ENCODE measurements around the gene ARHGAP10.

The ARHGAP10 gene

GRCh38 chr4:147924604-147925412 lies 192.9 kb downstream of the ARHGAP10 start:
- DNase-seq: no peak

GRCh38 chr4:147927377-147928137 lies 195.7 kb downstream of the ARHGAP10 start:
- no peak for DNase-seq

DNA sequence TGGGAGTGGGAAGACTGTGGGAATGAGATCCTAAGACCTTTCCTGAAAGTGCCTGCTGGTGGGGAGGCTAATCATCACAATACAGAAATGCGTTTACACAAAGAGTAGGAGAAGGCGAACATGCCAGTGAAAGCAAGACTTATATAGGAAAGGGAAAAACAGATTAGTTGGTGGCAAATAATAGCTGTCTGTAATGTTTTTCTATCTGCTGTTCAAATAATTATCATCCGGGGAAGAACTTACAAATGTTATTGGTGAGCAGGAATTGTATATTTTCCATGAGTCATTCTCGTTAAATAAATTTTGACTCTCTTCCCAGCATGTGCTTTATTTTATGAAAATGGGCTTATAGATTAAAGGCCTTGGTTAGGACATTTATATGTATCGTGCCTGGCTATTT lies 196.5 kb downstream of the ARHGAP10 start:
- no peak for DNase-seq

- no peak for DNase-seq
Observed at GRCh38 chr4:147929746-147930145, 197.9 kb downstream of the ARHGAP10 start.

- peak; percentile 12 for DNase-seq
Observed at GRCh38 chr4:147933316-147933715, 201.4 kb downstream of the ARHGAP10 start.

- DNase-seq: no peak
Observed at GRCh38 chr4:147933779-147934178, 201.9 kb downstream of the ARHGAP10 start.

DNA sequence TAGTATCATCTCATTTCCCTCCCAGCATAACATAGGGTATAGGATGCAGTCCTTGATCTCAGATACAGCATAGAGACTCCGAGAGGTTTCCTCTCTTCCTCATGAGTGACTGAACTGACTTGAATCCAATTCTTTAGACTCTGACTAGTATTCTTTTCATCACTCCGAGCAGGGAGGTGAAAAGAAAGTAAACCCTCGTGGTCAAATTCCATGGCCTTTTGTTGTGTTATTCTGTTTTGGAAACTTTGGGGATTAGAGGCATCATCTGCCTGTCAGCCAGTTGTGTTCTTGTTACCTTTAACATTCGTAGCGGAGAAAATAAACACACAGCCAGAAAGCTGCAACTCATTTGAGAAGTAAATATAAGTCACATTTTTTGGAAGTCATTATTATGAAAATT lies 206.6 kb downstream of the ARHGAP10 start:
- no peak for DNase-seq

DNA sequence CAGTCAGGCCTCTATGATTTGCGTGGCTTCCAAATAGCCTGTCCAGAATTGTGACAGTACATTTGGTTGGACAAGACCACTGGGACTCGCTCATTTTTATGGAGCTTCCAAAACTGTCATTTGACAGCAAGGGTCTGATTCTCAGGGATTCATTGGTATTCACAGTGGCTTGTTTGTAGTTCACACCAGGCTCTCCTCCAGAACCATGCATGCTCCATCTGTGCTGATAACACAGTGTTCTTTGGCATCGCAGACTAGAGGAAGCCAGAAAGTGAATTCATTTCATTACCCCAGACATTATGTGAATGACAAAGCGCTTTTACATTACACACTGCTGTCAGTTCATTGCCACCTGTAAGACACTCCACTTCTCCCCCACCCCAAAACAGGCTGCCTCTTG lies 208.3 kb downstream of the ARHGAP10 start:
- DNase-seq: no peak

DNA sequence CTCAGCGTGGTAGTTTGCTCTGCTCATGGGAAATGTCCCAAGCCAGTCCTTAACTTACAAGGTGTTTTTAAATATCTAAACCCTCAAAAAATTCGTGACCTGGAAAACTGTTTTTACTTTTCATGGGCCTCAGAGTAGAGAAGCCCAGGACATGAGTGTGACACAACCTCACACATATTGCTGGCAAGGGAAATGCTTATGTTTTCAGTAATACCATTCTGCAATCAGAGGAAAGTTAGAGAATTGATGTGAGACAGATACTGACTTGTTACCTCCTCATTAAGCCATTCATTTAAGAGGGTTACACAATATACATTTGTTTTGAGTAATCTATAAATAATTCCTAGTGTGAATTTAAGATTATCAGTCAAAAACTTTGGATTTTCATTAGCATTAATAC lies 209.5 kb downstream of the ARHGAP10 start:
- DNase-seq: no peak

GRCh38 chr4:147942729-147943128 lies 210.8 kb downstream of the ARHGAP10 start:
- no peak for DNase-seq

- DNase-seq: peak; percentile 33
Observed at GRCh38 chr4:147943159-147943638, 211.3 kb downstream of the ARHGAP10 start.

DNA sequence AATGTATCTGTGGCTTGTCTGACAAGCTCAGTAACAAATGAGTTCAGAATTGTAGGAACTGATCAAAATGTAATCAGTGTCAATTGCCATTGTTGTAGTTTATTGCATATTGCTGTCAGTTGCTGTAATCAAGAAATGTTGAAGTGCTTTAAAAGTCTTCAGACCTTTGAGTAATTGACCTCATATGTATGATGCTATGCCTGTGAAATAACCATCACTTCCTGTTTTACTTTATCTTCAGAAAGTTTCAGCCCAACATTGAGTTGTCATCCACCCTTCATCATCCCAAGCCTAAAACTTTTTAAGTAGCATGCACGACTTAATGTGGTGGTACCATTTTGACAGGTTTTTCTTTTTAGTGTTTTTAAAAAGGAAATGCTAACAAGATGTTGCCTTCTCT lies 212.4 kb downstream of the ARHGAP10 start:
- no peak for DNase-seq

- no peak for DNase-seq
Observed at GRCh38 chr4:147944670-147945260, 212.9 kb downstream of the ARHGAP10 start.

DNA sequence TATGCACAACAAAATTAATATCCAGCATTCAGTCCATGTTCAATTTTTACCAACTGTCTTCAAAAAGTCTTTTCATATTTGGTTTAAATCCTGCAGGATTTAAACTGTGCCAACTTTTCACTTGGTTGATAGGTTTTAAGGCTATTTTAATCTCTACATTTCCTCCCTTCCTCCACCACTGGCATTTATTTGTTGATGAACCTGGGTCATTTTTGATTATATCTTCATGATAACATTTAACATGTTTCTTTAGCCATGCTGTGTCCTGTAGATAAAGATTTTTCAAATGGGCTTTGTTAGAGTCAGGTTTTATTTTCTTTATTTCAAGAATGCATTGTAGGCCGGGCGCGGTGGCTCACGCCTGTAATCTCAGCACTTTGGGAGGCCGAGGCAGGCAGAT lies 216.4 kb downstream of the ARHGAP10 start:
- no peak for DNase-seq

DNA sequence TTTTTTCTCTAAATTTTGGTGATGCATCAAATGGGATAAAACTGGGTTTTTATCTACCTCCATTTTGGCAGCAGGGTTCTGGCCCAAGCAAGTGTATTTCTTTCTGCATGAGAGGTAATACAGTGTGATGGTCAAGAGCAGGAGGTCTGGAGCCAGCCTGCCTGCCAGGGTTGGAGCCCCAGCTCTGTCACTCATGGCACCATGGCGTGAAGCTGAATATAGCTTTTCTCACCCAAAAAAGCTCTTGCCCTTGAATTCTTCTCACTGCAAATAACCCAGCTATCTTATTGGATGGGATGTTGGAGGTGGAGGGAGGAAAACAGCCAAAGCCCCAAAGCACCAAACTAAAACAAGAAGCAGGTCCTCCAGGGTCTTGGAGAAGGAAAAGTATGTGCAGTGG lies 218.4 kb downstream of the ARHGAP10 start:
- no peak for DNase-seq

DNA sequence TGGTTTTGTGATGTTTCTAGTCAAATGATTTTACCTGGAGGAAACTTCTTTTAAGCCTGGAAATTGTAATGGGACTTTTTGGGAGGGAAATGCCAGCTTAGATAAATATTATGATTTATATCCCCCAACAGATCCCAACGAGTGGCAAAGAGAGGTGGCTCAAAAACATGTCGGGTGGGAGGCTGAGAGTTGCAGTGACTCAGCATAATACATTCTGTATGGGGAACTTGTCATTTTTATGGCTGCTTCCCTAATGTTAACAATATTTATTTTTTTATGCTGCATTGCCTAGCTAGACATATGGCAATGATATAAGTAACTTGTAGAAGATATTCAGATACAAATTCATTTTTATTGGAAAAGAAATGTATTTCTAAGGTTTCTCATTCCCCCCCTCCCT lies 219.0 kb downstream of the ARHGAP10 start:
- DNase-seq: no peak

GRCh38 chr4:147954850-147955249 lies 223.0 kb downstream of the ARHGAP10 start:
- DNase-seq: no peak

GRCh38 chr4:147955827-147956558 lies 224.1 kb downstream of the ARHGAP10 start:
- DNase-seq: no peak

DNA sequence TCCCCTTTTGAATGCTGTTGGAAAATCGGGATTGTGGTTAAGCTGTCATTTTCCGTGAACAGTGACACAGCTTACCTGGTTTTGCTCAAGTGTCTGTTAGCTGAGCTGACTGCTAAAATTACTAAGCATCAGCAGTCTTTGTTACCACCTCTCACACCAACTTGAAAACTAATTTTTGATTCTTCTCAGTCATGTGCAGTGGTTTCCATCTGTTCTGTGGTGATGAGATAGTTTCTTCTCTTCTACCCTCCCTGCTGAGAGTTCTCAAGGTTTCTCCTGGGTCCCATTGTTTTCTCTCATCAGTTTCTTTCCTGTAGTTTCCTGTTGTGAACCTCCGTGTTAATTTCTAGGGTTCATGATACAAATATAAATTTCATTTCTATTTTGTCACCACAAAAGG lies 225.6 kb downstream of the ARHGAP10 start:
- DNase-seq: no peak

- no peak for DNase-seq
Observed at GRCh38 chr4:147958057-147958456, 226.2 kb downstream of the ARHGAP10 start.

DNA sequence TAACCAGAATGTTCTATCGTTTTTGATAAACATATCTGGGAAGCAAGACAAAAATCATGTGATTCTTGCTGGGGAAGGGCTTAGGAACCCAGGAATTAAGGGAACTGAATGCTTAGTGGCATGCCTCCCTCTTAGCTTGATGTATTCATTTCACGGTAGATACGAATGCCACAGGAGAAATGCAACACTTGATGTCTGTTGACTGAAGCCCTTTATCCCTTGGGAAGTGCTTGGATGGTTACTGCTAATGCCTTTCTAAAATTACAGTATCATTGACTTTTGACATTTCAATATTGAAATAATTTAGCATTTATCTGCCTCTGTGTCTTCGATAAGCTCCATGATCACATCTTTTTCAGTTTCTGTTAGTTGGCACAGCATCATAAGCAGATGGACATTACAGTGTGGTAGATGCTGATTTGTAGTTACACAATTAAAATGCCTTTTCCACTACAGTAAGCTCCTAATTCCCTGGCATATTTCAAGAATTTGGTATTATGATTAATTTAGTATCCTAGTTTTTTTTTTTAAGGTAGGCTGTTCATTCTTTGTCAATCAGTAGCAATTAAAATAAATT lies 226.7 kb downstream of the ARHGAP10 start:
- no peak for DNase-seq

- DNase-seq: no peak
Observed at GRCh38 chr4:147960971-147961370, 229.1 kb downstream of the ARHGAP10 start.

GRCh38 chr4:147963839-147964238 lies 232.0 kb downstream of the ARHGAP10 start:
- no peak for DNase-seq
